ENCODE measurements around the gene EPB41L2.

DNA sequence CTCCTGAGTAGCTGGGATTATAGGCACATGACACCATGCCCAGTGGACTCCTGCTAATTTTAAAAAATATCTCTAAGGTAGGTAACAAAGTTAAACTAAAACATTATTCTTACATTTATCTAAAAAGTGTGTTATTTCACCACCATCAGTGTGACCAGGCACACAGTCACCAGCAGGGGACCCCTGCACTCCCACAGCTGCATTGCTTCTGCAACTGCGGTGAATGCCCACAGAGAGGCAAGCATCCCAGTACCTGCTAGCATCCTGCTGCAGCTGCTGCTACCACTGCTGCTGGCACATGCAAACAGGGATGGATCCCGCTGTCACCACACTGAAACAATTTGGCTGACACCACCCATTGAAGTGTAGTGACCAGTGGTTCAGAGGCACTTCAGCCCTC, 21.9 kb upstream of the EPB41L2 start:
- TF ChIP-seq, protein P1, sequence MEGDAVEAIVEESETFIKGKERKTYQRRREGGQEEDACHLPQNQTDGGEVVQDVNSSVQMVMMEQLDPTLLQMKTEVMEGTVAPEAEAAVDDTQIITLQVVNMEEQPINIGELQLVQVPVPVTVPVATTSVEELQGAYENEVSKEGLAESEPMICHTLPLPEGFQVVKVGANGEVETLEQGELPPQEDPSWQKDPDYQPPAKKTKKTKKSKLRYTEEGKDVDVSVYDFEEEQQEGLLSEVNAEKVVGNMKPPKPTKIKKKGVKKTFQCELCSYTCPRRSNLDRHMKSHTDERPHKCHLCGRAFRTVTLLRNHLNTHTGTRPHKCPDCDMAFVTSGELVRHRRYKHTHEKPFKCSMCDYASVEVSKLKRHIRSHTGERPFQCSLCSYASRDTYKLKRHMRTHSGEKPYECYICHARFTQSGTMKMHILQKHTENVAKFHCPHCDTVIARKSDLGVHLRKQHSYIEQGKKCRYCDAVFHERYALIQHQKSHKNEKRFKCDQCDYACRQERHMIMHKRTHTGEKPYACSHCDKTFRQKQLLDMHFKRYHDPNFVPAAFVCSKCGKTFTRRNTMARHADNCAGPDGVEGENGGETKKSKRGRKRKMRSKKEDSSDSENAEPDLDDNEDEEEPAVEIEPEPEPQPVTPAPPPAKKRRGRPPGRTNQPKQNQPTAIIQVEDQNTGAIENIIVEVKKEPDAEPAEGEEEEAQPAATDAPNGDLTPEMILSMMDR (IDR thresholded peaks at IDR 0.05), result no peak
- no peak for TF ChIP-seq POLR2A (IDR thresholded peaks at IDR 0.05)
- no peak for TF ChIP-seq POLR2AphosphoS5 (IDR thresholded peaks at IDR 0.05)
- no peak for TF ChIP-seq EP300 (IDR thresholded peaks at IDR 0.05)
